ENCODE data around the gene RHCE. TPM values are rescaled to one million over a fixed set of nuclear protein-coding genes. Genes with fewer than 3 reads are reported as not detected.
"Not testable (repeated sequence)": the region's sequence is repeated elsewhere in the genome, so short reads cannot be mapped to it uniquely, and the experiment has no call there.

The RHCE gene
- total RNA-seq, 6 experiments from 2014 or later, result 0.25 to 2.2 (median 1.4) TPM

- intact Hi-C loops (cut with DNase I); H3K4me3 ChIP-seq; DNase-seq; H3K4me1 ChIP-seq; H3K27ac ChIP-seq; ATAC-seq; H3K9me3 ChIP-seq; H3K36me3 ChIP-seq; H3K27me3 ChIP-seq: not testable (repeated sequence)
- whole genome bisulfite sequencing (ENCODE audit: insufficient coverage, low coverage, low lambda C conversion rate, missing lambda C conversion rate), result 79% methylated on average over 3 of the region's 3 CpGs
Observed at GRCh38 chr1:25378367-25378766, 42.3 kb downstream of the RHCE start.

GRCh38 chr1:25371757-25372156 is 48.9 kb downstream of the RHCE start:
- H3K27me3 ChIP-seq; DNase-seq; H3K4me1 ChIP-seq; H3K4me3 ChIP-seq; H3K27ac ChIP-seq; H3K9me3 ChIP-seq; H3K36me3 ChIP-seq; intact Hi-C loops (cut with DNase I): not testable (repeated sequence)
- ATAC-seq, result peak in 1 of 4 donors; percentile 34
- 41% methylated on average over 7 of the region's 7 CpGs for WGBS (ENCODE audit: insufficient coverage, low coverage, low lambda C conversion rate, missing lambda C conversion rate)

- H3K9me3 ChIP-seq; H3K27ac ChIP-seq; DNase-seq; ATAC-seq; H3K36me3 ChIP-seq; H3K4me3 ChIP-seq; H3K4me1 ChIP-seq; intact Hi-C loops (cut with DNase I); H3K27me3 ChIP-seq: not testable (repeated sequence)
- 75% methylated on average over 5 of the region's 12 CpGs for WGBS (ENCODE audit: insufficient coverage, low coverage, low lambda C conversion rate, missing lambda C conversion rate)
Observed at GRCh38 chr1:25369691-25370271, 50.8 kb downstream of the RHCE start.

GRCh38 chr1:25369241-25369640 is 51.4 kb downstream of the RHCE start:
- no peaks in the 10 kb centered on the region for H3K27me3 ChIP-seq
- H3K27ac ChIP-seq, result no peak overlapping the region
- no peaks in the 10 kb centered on the region for H3K4me1 ChIP-seq
- peak; percentile 34 to 66 (median 44) for ATAC-seq
- TF ChIP-seq CTCF (IDR thresholded peaks at IDR 0.05), result no peak
- no peak for TF ChIP-seq POLR2A (IDR thresholded peaks at IDR 0.05)
- intact Hi-C loops (cut with DNase I), result no loop called here
- H3K9me3 ChIP-seq, result no peaks in the 10 kb centered on the region
- WGBS (ENCODE audit: insufficient coverage, low coverage, low lambda C conversion rate, missing lambda C conversion rate), result 57% methylated on average over 1 of the region's 4 CpGs
- no peaks in the 10 kb centered on the region for H3K36me3 ChIP-seq
- no peak for DNase-seq
- H3K4me3 ChIP-seq, result no peak overlapping the region

GRCh38 chr1:25362634-25363559 is 57.7 kb downstream of the RHCE start:
- WGBS (ENCODE audit: insufficient coverage, low coverage, low lambda C conversion rate, missing lambda C conversion rate), result no CpG with 5 or more reads among the region's 17 CpGs
- H3K27ac ChIP-seq; intact Hi-C loops (cut with DNase I); H3K27me3 ChIP-seq; H3K9me3 ChIP-seq; H3K4me1 ChIP-seq; DNase-seq; H3K4me3 ChIP-seq: not testable (repeated sequence)
- ATAC-seq, result peak in 3 of 4 donors; percentile 36 to 54 (median 38)
- peaks cover 0 to 21% (median 9%) of the 10 kb centered on the region in 4 donors for H3K36me3 ChIP-seq

GRCh38 chr1:25361901-25362300 is 58.7 kb downstream of the RHCE start:
- DNase-seq (no peak), ATAC-seq (no peak)
- no peak for TF ChIP-seq POLR2A (IDR thresholded peaks at IDR 0.05)
- TF ChIP-seq CTCF (IDR thresholded peaks at IDR 0.05), result no peak
- H3K9me3 ChIP-seq, result no peaks in the 10 kb centered on the region
- peaks cover 0 to 2% (median under 1%) of the 10 kb centered on the region in 4 donors for H3K4me1 ChIP-seq
- 75% methylated on average over 2 of the region's 2 CpGs for WGBS (ENCODE audit: insufficient coverage, low coverage, low lambda C conversion rate, missing lambda C conversion rate)
- H3K27ac ChIP-seq, result peak overlapping the region; percentile 2 to 9 (median 4)
- intact Hi-C loops (cut with DNase I), result no loop called here
- peaks cover 0 to 21% (median 9%) of the 10 kb centered on the region in 4 donors for H3K36me3 ChIP-seq
- no peaks in the 10 kb centered on the region for H3K27me3 ChIP-seq
- no peak overlapping the region for H3K4me3 ChIP-seq

Measured in right lobe of liver (tissue), 6 donors.